Liver (tissue), 9 donors: ENCODE results near the gene N4BP3. TPM values are rescaled to one million over a fixed set of nuclear protein-coding genes. Genes with fewer than 3 reads are reported as not detected.

Experiments used
- DNase-seq: peaks from one replicate; pipeline ENCODE4 v3.0.0-alpha.2; 2017; ENCODE audit warnings: low spot score
- H3K27ac ChIP-seq, 2 donors: one replicate each; pipeline ENCODE4 v1.7.0; 2013; ENCODE audit warnings: inconsistent platforms in 2 of 2, low read length in 2 of 2, control low read depth in 1 of 2, low read depth in 1 of 2, mild to moderate bottlenecking in 1 of 2
- H3K27me3 ChIP-seq, 4 donors: one replicate each; pipeline versions ENCODE4 v1.6.1 to v1.7.0; 2013; ENCODE audit warnings: low read length in 3 of 4, inconsistent platforms in 1 of 4, mild to moderate bottlenecking in 1 of 4, moderate library complexity in 1 of 4; ENCODE audit not compliant: control insufficient read depth in 4 of 4, insufficient read depth in 4 of 4
- H3K36me3 ChIP-seq, 4 donors: one replicate each; pipeline versions ENCODE4 v1.6.1 to v1.7.0; 2013; ENCODE audit warnings: low read length in 3 of 4, mild to moderate bottlenecking in 3 of 4, low read depth in 1 of 4, moderate library complexity in 1 of 4; ENCODE audit not compliant: control insufficient read depth in 4 of 4, insufficient read depth in 3 of 4
- H3K4me1 ChIP-seq, 4 donors: one replicate each; pipeline versions ENCODE4 v1.6.1 to v1.7.0; 2013; ENCODE audit warnings: low read length in 3 of 4, mild to moderate bottlenecking in 3 of 4, moderate library complexity in 1 of 4; ENCODE audit not compliant: control insufficient read depth in 4 of 4, insufficient read depth in 4 of 4
- H3K4me3 ChIP-seq, 3 donors: one replicate each; pipeline versions ENCODE4 v1.6.1 to v1.7.0; 2013; ENCODE audit warnings: low read length in 3 of 3, control low read depth in 1 of 3, low read depth in 1 of 3, mild to moderate bottlenecking in 1 of 3
- H3K9ac ChIP-seq, 2 donors: one replicate each; pipeline ENCODE4 v1.7.0; 2013; ENCODE audit warnings: low read length in 2 of 2, mild to moderate bottlenecking in 2 of 2, moderate library complexity in 2 of 2, control low read depth in 1 of 2, low read depth in 1 of 2
- H3K9me3 ChIP-seq, 4 donors: one replicate each; pipeline versions ENCODE4 v1.6.1 to v1.7.0; 2013; ENCODE audit warnings: low read length in 3 of 4; ENCODE audit not compliant: control insufficient read depth in 4 of 4
- ATF3 ChIP-seq: IDR thresholded peaks from 2 replicates; pipeline ENCODE4 v1.6.1; 2016; ENCODE audit warnings: antibody characterized with exemption
- CTCF ChIP-seq: fragments of 150-350 bp; IDR thresholded peaks from 2 replicates; pipeline ENCODE4 v1.5.1; 2017; ENCODE audit warnings: improper control_type of control experiment, low read depth, low read length; ENCODE audit not compliant: missing input control
- EGR1 ChIP-seq, 2 donors: IDR thresholded peaks; 2 replicates each; pipeline ENCODE4 v1.6.1; 2016 to 2018; ENCODE audit warnings: antibody characterized with exemption in 2 of 2, low read depth in 2 of 2
- FOXA1 ChIP-seq: IDR thresholded peaks from 2 replicates; pipeline ENCODE4 v1.6.1; 2016; ENCODE audit warnings: antibody characterized with exemption
- GABPA ChIP-seq, 2 donors: IDR thresholded peaks in 1 of 2; conservative IDR thresholded peaks in 1 of 2; 2 replicates each; pipeline ENCODE4 v1.6.1; 2016; ENCODE audit warnings: antibody characterized with exemption in 2 of 2, mild to moderate bottlenecking in 1 of 2, moderate library complexity in 1 of 2
- HNF4A ChIP-seq, 2 donors: conservative IDR thresholded peaks; 2 replicates each; pipeline ENCODE4 v1.6.1; 2016; ENCODE audit warnings: antibody characterized with exemption in 2 of 2, mild to moderate bottlenecking in 2 of 2
- HNF4G ChIP-seq: IDR thresholded peaks from 2 replicates; pipeline ENCODE4 v1.6.1; 2016; ENCODE audit warnings: antibody characterized with exemption
- JUND ChIP-seq, 2 donors: IDR thresholded peaks; 2 replicates each; pipeline ENCODE4 v1.6.1; 2016; ENCODE audit warnings: antibody characterized with exemption in 2 of 2
- MAX ChIP-seq: IDR thresholded peaks from 2 replicates; pipeline ENCODE4 v1.6.1; 2016; ENCODE audit warnings: antibody characterized with exemption
- NR2F2 ChIP-seq: IDR thresholded peaks from 2 replicates; pipeline ENCODE4 v1.6.1; 2016; ENCODE audit warnings: antibody characterized with exemption
- RAD21 ChIP-seq, 2 donors: IDR thresholded peaks; 2 replicates each; pipeline ENCODE4 v1.6.1; 2016; ENCODE audit warnings: antibody characterized with exemption in 2 of 2, mild to moderate bottlenecking in 2 of 2
- REST ChIP-seq: IDR thresholded peaks from 2 replicates; pipeline ENCODE4 v1.6.1; 2016; ENCODE audit warnings: antibody characterized with exemption, mild to moderate bottlenecking
- SP1 ChIP-seq: IDR thresholded peaks from 2 replicates; pipeline ENCODE4 v1.6.1; 2018; ENCODE audit warnings: antibody characterized with exemption, mild to moderate bottlenecking
- YY1 ChIP-seq: IDR thresholded peaks from 2 replicates; pipeline ENCODE4 v1.6.1; 2016; ENCODE audit warnings: antibody characterized with exemption, mild to moderate bottlenecking
- WGBS: extraction: QIAGEN DNeasy Blood & Tissue Kit; methylation state at CpG from one replicate; pipeline ENCODE4 v1.1.7; 2013; 5-methylcytosine and 5-hydroxymethylcytosine counted together
- polyA plus RNA-seq, 2 donors: library from polyadenylated mRNA; stranded (reverse) in 1 of 2; unstranded in 1 of 2; fragments of 200-250 nt in 1 of 2; fragments of >200 nt in 1 of 2; fragmentation: Nextera tagmentation in 1 of 2; extraction: Ambion mirVana in 1 of 2; gene quantifications; one replicate each; pipeline versions ENCODE4 v1.2.1 to v1.2.3, GENCODE V29; 2013 to 2015
- total RNA-seq, 2 donors: library from RNA; depleted of rRNA; stranded (reverse); fragments of >200 nt; gene quantifications; one replicate each; pipeline ENCODE4 v1.2.3, GENCODE V29; 2014
- donor health status: healthy.
- donor health status: healthy.
- donor health status: healthy.
- donor health status: healthy.
- donor health status: healthy.

N4BP3 gene
- total and polyA plus RNA-seq, 4 donors = 0.06 to 0.28 (median 0.08) TPM; not detected in 1

- 61% methylated on average over 12 of the region's 12 CpGs for WGBS
- Histone ChIP-seq H3K36me3 (no peaks in the 10 kb centered on the region), H3K9ac (no peak overlapping the region), H3K27me3 (no peaks in the 10 kb centered on the region), H3K4me1 (no peaks in the 10 kb centered on the region), H3K4me3 (no peak overlapping the region), H3K27ac (no peak overlapping the region), H3K9me3 (no peaks in the 10 kb centered on the region)
- TF ChIP-seq REST = no peak
- TF ChIP-seq FOXA1 = no peak
- TF ChIP-seq MAX = no peak
- TF ChIP-seq HNF4G = no peak
- no peak for TF ChIP-seq HNF4A (conservative IDR thresholded peaks at IDR 0.05)
- no peak for TF ChIP-seq YY1
- TF ChIP-seq SP1 = no peak
- no peak for TF ChIP-seq CTCF
- TF ChIP-seq RAD21 (IDR thresholded peaks at IDR 0.05) = no peak
- no peak for TF ChIP-seq EGR1 (IDR thresholded peaks at IDR 0.05; ENCODE audit: low read depth in 2 of 2)
- no peak for DNase-seq
These were observed 31.6 kb upstream of the N4BP3 start for GRCh38 chr5:178081571-178082243.

GRCh38 chr5:178083922-178084321 is 29.4 kb upstream of the N4BP3 start:
- H3K27ac ChIP-seq = no peak overlapping the region
- 85% methylated on average over 6 of the region's 6 CpGs for WGBS
- no peak overlapping the region for H3K9ac ChIP-seq
- H3K4me3 ChIP-seq = no peak overlapping the region
- no peaks in the 10 kb centered on the region for H3K9me3 ChIP-seq
- H3K27me3 ChIP-seq = no peaks in the 10 kb centered on the region
- no peak for TF ChIP-seq NR2F2
- no peak for TF ChIP-seq MAX
- no peak for TF ChIP-seq GABPA (IDR thresholded peaks at IDR 0.05 in 1 of 2, conservative IDR thresholded peaks at IDR 0.05 in 1 of 2)
- no peak for TF ChIP-seq JUND (IDR thresholded peaks at IDR 0.05)
- no peak for TF ChIP-seq ATF3
- no peak for TF ChIP-seq HNF4G
- TF ChIP-seq YY1 = no peak
- H3K36me3 ChIP-seq = no peaks in the 10 kb centered on the region
- no peaks in the 10 kb centered on the region for H3K4me1 ChIP-seq
- no peak for DNase-seq
